Muscle of arm (tissue), 14 donors: ENCODE data around the gene CCDC172. TPM values are rescaled to one million over a fixed set of nuclear protein-coding genes. Genes with fewer than 3 reads are reported as not detected.
A peak's percentile ranks its signal among the peaks of the same experiment; 100 is the strongest.

ENCODE experiments used
- DNase-seq: peaks from one replicate; pipeline ENCODE4 v3.0.0-alpha.2; 2013
- long read RNA-seq, 11 donors: transcript quantifications; one replicate each; lab custom pipeline, GENCODE V29; 2026
- polyA plus RNA-seq, 12 donors: library from polyadenylated mRNA; unstranded; fragments of 120-200 nt; gene quantifications; one replicate each; pipeline ENCODE4 v1.2.1, GENCODE V29; 2013; ENCODE audit not compliant: insufficient read length in 12 of 12

CCDC172 gene
- polyA plus RNA-seq, result not detected
- long read RNA-seq, donor 1, result 0 reads
- long read RNA-seq, donor 2, result 0 reads
- long read RNA-seq, donor 3, result 0 reads
- long read RNA-seq, donor 4, result 0 reads
- long read RNA-seq, donor 5, result 0 reads
- long read RNA-seq, donor 6, result 0 reads
- long read RNA-seq, donor 7, result 0 reads
- long read RNA-seq, donor 8, result 0 reads
- long read RNA-seq, donor 9, result 0 reads
- long read RNA-seq, donor 10, result 0 reads
- long read RNA-seq, donor 11, result 0 reads

DNA sequence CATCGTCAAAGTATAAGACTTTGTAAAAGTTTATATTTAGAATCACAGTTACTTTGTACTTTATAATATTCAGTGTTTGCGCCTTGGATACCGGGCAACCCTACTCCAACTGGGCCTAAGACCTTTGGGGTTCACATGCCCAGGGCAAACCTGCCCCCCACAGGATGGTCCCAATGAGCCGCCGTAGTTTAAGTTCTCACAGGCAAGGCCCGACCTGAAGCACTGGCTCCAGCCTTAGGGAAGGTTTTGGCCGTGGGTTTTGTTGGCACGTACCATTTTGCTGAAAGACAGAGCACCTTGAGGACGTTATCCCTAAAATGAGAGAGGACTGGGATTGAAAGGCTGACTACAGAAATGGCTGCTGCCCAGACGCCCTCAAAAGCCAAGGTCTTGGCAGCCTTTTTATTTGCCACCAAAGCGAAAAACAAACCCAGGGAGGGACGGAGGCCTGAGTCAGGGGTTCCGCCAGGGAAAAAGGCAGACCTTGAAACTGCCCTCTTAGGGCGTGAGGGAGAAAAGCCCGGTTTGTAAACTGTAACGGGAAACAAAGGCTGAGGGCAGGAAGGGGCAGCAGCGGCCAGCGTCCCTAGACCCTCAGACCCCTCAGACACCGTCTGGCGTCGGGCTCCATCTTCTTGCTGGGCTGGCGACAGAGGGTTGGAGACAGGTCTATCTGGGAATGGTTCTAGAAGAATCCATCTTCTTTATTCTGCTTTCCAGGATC is at the start of gene CCDC172:
TSS of gene CCDC172 (plus strand) at position 222 of the 724 bp plus-strand sequence. CDS start 564 bp downstream, outside the sequence.
- DNase-seq, result no peak

GRCh38 chr10:116276981-116277380 is 47.3 kb upstream of the CCDC172 start:
- no peak for DNase-seq

DNA sequence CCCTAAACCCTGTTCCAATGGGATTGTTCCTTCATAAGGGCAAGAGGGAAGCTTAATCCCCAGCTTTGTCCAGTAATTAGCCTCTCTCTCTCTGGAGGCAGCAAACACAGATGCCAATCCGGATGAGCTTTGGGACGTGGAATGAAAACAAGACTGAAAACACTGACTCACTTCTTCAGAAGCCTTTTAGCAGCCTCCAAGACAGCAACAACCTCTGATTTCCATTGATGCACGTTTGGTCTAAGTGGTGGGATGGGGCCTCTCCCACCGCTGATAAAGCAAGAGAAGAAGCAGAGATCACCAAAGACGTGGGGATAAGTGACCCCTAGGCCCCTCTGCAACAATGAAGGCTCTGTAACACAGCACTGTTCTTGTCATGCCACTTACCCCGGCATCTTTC is 45.4 kb upstream of the CCDC172 start:
- DNase-seq, result no peak

DNA sequence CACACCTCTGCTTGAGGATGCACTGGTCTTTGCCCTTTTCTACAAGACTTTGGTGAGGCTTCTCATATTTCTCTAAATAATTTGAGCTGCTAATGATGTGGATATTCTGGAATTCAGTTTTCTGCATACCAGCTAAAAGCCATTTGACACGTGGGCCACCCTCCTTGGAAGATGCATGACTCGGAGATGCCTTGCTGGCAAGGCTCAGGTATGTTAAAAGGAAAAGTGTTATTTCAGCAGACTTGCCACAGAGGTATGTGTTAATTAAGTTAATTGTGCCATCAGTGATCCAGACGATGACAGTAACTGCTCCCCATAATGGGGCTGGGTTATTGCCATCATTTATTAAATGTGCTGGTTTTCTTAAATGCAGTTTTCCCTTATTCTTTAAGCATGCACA is 42.5 kb upstream of the CCDC172 start:
- DNase-seq, result no peak

- no peak for DNase-seq
Measured at GRCh38 chr10:116286626-116287200, 37.5 kb upstream of the CCDC172 start.

- peak; percentile 68 for DNase-seq
Measured at GRCh38 chr10:116287906-116288501, 36.2 kb upstream of the CCDC172 start.

DNA sequence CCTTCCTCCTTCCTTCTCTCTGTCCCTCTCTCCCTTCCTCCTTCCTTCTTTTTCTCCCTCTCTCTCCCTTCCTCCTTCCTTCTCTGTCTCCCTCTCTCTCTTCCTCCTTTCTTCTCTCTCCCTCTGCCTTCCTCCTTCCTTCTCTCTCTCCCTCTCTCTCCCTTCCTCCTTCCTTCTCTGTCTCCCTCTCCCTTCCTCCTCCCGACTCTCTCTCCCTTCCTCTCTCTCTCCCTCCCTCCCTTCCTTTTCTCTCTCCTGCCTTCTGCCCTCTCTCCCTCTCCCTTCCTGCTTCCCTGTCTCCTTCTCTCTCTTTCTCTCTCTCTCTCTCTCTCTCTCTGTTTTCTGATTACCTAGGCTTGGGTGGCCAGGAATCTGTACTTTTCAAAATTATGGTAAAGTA is 34.6 kb upstream of the CCDC172 start:
- DNase-seq, result no peak

DNA sequence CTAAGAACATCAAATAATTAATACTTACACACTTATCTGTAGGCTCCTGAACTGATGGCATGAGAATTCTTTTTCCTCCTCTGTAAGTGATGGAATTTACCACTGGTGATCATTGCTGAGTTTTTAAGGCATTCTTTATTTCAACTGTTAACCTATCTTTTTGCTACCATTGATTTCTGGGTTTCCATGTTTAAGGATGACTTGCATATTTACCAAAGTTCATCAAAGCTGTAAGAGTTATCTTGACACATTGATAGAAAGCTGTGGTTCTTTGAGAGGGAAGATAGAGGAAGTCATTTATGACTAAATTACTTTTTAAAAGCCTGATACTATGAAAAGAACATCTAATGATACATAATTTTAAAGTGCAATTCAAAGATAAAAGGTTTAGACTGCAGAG is 31.8 kb upstream of the CCDC172 start:
- DNase-seq, result no peak

- no peak for DNase-seq
Measured at GRCh38 chr10:116296291-116296721, 27.9 kb upstream of the CCDC172 start.

DNA sequence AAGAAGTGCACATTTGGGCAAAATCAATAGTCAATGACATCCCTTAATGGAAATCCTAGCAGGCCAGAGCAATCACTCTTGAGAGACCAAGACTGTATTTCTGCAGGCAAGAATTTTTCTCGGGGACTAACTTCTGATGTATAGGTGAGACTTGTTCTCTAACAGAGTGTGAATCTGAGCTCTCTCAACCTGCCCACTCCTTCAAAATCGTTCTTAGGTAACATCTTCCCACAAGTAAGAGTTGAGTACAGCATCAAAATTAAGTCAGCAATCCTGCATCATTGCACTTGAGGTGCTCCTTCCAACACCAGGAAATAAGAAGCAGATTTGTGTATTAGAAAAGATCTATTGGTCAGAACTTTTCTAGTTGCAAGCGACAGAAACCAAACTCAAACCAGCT is 25.7 kb upstream of the CCDC172 start:
- no peak for DNase-seq

DNA sequence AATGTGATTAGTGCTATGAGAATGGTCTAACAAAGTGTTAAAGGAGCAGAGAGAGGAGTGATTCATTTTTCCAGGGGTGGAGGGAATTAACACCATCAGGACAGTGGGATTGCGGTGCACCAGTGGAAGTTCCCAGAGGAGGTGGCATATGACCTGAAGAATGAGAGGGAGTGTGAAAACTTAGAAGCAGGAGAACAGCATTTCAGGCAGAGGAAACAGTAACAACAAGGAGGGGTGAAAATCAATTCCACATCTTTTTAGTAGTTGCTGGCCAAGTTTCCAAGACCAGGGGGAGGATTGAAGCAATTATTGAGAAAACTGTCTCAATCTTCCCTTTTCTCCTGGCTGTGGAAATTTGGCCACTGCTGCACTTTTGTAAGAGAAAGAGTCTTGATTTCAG is 23.7 kb upstream of the CCDC172 start:
- DNase-seq, result peak; percentile 67

DNA sequence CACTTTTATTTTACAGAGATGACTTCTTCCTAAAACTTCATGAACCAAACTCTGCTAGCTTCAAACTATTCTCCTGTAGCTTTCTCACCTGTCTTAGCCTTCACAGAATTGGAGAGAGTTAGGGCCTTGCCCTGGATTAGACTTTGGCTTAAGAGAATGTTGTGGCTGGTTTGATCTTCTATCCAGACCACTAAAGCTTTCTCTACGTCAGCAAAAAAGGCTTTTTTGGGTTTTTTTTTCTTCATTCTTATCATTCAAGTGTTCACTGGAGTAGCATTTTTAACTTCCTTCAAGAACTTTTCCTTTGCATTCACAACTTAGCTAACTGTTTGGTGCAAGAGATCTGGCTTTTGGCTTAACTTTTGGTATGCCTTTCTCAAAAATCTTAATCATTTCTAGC is 19.3 kb upstream of the CCDC172 start:
- DNase-seq, result no peak

DNA sequence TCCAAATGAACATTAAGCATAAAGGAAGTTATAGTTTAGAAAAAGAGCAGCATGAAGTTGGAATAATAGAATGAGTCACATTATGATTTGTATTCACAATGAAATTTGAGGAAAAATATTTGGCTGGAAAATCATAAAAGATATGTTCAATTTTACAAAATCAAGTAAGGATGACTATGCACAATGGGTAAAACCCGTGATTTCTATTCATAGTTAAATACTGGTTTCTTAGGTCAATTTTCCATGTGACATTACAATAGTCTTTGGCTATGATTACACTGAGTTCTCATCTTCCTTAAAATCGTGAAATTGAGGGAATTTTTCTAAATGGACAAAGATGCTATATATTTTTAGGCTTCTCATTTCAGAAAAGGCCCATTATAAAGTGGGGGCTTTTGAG is 17.4 kb upstream of the CCDC172 start:
- DNase-seq, result no peak

DNA sequence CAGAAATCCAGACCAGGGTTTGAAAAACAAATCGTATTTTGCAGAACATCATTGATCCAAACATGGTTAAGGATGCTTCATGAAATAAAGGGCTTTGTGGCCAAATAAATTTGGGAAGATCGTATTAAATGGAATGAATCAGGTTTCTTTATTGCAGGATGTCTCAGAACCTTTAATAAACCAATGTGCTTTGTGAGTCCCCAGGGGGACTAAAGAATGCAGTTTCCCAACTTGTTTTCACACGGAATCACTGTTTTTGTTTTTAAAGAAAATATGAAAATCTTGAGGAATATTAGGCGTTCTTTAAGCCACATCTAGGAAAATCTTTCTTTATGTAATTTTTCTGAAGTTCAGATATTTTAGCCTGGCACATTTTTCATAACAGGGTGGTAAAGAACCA is 16.8 kb upstream of the CCDC172 start:
- DNase-seq, result no peak

DNA sequence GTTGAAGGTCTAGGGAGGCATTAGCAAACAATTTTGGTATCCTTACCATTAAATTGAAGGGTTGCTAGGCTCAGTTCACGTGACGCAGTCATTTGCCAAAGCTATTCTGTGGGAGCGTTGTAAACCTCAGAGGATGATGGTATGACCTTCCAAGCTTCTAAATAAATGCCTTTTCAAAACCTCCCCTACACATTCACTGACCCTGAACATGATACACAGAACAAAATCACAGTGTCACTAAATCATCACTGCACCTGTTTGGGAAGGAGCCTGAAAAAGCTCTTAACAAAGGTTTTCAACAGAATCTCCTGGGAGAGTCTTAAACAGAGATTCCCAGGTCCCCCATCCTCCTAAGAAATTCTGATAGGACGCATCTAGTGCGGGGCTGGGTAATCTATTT is 13.2 kb upstream of the CCDC172 start:
- DNase-seq, result no peak

- no peak for DNase-seq
Measured at GRCh38 chr10:116311706-116312490, 12.3 kb upstream of the CCDC172 start.

DNA sequence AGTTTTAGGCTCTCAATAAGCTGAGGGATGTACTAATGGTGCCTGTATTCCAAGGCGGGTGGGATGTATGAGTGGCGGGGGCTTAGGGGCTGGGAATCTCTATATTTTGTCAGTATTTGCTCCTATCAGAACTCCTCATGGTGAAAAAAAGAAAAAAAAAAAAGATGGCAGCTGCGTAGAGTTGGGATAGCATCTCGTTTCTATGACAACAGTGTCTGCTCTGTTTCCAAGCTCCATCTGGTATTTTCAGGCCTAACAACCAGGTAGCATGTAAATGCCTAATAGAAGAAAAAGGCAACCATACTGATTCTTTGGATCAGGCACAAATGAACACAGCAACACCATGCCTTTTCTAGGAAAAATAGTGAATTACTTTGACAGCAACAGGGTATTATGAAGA is 11.7 kb upstream of the CCDC172 start:
- no peak for DNase-seq

- DNase-seq, result no peak
Measured at GRCh38 chr10:116316503-116316902, 7.7 kb upstream of the CCDC172 start.

GRCh38 chr10:116324951-116325635 is 845 bp downstream of the CCDC172 start:
- no peak for DNase-seq

GRCh38 chr10:116325987-116326386 is 1.7 kb downstream of the CCDC172 start:
- no peak for DNase-seq

- DNase-seq, result no peak
Measured at GRCh38 chr10:116329153-116329552, 4.9 kb downstream of the CCDC172 start.
